GM21390 (cell line): ENCODE results near the gene ZBTB40.

Experiments used
- ATAC-seq: cut with Tn5 transposase; IDR thresholded peaks from one replicate; pipeline ENCODE4 v1.9.1; 2021; ENCODE audit not compliant: unreplicated experiment

ZBTB40 gene, protein sequence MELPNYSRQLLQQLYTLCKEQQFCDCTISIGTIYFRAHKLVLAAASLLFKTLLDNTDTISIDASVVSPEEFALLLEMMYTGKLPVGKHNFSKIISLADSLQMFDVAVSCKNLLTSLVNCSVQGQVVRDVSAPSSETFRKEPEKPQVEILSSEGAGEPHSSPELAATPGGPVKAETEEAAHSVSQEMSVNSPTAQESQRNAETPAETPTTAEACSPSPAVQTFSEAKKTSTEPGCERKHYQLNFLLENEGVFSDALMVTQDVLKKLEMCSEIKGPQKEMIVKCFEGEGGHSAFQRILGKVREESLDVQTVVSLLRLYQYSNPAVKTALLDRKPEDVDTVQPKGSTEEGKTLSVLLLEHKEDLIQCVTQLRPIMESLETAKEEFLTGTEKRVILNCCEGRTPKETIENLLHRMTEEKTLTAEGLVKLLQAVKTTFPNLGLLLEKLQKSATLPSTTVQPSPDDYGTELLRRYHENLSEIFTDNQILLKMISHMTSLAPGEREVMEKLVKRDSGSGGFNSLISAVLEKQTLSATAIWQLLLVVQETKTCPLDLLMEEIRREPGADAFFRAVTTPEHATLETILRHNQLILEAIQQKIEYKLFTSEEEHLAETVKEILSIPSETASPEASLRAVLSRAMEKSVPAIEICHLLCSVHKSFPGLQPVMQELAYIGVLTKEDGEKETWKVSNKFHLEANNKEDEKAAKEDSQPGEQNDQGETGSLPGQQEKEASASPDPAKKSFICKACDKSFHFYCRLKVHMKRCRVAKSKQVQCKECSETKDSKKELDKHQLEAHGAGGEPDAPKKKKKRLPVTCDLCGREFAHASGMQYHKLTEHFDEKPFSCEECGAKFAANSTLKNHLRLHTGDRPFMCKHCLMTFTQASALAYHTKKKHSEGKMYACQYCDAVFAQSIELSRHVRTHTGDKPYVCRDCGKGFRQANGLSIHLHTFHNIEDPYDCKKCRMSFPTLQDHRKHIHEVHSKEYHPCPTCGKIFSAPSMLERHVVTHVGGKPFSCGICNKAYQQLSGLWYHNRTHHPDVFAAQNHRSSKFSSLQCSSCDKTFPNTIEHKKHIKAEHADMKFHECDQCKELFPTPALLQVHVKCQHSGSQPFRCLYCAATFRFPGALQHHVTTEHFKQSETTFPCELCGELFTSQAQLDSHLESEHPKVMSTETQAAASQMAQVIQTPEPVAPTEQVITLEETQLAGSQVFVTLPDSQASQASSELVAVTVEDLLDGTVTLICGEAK

DNA sequence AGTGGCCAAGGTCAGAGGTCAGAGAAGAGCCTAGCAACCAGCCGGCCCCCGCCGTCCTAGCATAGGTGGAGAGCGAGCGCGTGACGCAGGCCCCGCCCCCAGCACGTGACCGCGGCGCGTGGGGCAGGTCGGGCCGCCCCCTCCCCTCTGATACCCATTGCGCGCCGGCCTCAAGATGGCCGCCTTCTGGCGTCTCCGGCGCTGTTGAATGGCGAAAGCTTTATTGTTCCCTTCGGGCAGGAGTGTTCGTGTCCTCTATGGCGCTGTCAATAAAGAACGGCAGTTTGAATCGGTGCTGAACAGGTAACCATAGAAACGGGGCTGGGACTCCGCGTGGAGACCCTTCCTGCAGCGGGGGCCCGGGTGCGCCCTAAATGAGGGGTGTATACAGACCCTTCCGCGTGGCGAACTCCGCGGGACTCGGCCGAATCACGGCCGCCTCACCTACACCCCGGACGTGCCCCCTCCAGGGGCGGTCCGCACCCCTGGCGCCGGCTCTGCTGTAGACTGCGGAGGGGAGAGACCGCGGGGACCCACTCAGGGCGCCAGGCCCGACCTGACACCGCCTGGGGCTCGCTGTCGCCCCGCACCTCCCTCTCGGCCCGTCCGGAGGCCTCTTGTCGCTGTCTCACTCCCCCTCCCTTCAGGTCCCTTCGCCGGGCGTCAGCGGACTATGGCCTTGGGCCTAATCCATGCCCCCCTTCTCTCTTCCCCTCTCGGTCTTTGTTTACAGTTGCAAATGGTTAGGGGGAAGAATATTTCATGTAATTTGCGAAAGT lies at the start of gene ZBTB40:
Gene ZBTB40, plus strand, starts transcription at position 150 of the 779 bp plus-strand sequence. CDS start 38,098 bp downstream, outside the sequence.
- ATAC-seq: peak; percentile 92

DNA sequence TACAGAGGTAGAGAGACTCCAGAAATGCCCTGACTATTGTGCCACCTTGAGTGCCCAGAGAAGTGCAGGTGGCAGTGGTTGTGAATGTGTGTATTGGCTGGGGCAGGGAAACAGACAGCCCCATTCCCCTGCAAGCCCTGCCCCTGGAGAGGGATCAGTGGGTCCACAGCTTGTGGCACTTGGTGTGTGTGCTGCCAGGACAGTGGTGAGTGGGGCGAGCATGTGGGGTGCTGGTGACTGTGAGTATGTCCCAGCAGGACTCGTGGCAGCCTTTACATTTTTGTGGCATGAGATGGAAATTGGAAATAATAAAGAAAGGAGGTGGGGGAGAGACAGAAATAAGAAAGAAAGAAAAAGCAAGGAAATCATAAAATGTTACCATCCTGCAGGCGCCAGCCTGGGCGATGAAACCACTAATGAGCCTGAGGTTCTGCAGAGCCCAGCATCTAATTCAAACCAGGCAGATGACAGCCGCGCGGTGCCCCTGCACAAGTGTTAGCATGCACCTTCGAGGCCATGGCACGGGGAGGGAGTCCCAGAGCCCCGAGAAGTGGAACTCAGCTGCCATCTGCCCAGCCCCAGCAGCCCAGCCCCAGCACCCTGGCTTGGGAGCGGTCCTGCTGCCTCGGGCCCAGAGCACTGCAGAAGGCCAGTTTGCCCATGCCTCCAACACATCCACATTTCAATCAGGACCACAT lies 49.1 kb upstream of the ZBTB40 start:
- no peak for ATAC-seq

DNA sequence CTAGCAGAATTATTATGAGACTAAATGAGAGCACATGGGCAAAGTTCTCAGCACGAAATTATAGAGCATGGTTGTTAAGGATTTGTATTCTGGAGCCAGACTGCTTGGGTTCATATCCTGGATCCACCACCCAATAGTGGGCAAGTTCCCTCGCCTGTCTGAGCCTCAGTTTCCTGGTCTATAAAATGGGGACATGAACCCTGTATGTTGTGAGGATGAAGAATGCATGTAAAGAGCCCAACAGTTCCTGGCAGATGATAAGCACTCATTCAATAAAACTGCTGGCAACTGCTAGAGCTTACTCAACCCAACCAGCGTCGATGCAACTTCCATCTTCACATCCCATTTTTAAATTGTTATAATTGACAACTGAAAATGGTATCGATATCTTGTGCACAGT lies 47.2 kb upstream of the ZBTB40 start:
- no peak for ATAC-seq

DNA sequence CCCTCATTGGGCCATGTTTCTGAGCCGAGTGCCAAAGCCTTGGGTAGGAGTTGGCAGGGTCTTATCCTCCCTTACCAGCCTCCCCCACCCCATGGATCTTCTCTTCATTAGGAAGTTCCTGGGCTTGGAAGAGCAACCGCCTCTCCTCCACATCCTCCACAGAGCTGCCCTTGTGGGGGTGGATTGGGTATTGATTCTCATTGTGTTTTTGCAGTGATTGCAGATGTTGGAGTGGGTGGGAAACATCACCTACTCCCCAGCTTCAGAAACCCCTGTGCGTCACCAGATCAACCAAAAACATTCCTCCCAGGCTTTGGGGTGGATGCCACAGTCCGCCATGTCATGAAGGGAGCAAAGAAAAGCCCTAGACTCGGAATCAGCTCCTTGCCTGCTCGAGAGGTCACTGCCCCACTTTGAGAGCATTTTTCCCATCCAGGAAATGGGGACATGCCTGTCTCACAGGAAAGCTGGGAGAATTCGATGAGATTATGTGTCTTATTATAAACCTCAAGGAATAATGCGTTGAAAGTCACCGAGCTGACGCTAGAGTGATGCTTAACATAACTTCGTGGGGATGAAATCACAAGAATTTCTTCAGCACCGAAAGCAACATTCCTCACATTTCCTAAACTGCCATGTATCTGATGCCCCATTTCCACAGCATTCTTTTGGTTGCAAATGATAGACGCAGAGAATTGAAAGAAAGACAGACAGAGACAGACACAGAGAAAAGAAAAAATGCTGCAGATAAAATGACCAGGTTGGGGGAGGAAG lies 44.7 kb upstream of the ZBTB40 start:
- ATAC-seq: no peak

DNA sequence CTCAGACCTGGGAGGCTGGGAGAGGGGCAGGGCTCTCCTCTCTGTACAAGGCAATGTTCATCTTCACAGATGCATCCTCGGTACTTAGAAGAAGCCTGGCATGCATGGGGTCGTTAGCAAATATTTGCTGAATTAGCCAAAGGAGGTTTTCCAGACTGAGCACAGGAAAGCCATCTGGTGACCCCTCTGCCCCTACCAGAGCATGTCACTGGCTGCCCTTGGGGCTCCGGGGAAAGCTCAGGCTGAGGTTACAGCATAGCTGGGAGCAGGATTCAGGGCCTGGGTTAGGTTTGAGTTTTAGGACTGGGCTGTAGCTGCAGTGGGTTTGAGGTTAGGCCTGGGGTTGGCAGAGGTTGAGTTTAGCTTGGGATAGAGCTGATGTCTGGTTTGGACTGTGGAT lies 43.4 kb upstream of the ZBTB40 start:
- ATAC-seq: no peak

DNA sequence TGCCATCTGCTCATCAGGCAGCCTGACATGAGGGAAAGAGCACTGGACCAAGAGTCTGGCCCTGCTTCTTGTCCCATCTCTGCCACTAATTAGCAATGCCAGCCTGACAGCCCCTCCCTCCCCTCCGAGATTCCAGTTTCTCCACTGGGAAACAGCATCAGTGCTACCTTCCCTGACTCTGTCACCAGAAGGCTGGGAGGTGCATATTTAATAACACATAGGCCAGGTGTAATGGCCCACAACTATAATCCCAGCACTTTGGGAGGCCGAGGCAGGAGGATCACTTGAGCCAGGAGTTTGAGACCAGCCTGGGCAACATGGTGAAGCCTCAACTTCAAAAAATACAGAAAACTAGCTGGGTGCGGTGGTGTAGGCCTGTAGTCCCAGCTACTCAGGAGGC lies 41.2 kb upstream of the ZBTB40 start:
- ATAC-seq: no peak

DNA sequence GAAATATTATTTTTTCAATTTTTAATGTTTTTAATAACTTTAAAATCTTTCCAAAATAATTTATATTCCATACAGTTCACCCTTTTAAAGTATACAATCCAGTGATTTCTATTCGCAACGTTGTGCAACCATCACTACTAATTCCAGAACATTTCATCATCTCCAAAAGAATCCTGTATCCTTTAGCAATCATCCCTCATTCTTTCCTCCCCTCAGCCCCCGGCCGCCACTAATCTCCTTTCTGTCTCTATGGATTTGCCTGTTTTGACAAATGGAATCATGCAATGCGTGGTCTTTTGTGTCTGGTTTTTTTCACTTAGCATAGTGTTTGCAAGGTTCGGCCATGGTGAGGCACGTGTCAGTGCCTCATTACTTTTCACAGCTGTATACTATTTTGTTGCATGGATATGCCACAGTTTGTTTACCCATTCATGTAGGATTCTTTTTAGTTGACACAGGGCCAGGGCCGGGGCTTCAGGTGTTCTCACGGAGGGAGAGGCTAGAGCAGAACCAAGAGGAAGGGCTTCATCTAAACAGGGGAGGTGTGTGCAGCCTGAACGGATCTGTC lies 40.6 kb upstream of the ZBTB40 start:
- ATAC-seq: no peak

DNA sequence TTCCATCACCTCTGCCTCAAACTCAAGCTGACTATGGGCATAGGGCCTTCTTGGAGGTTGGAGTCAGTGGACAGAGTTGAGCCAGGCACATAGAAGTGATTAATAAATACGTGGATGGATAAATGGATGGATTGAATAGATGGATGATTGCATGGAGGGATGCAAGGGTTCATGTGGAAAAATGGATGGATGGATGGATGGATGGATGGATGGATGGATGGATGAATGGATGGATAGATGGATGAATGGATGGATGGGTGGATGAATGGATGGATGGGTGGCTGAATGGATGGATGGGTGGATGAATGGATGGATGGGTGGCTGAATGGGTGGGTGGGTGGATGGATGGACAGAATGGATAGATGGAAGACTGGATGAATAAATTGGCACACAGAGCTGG lies 40.1 kb upstream of the ZBTB40 start:
- ATAC-seq: no peak

DNA sequence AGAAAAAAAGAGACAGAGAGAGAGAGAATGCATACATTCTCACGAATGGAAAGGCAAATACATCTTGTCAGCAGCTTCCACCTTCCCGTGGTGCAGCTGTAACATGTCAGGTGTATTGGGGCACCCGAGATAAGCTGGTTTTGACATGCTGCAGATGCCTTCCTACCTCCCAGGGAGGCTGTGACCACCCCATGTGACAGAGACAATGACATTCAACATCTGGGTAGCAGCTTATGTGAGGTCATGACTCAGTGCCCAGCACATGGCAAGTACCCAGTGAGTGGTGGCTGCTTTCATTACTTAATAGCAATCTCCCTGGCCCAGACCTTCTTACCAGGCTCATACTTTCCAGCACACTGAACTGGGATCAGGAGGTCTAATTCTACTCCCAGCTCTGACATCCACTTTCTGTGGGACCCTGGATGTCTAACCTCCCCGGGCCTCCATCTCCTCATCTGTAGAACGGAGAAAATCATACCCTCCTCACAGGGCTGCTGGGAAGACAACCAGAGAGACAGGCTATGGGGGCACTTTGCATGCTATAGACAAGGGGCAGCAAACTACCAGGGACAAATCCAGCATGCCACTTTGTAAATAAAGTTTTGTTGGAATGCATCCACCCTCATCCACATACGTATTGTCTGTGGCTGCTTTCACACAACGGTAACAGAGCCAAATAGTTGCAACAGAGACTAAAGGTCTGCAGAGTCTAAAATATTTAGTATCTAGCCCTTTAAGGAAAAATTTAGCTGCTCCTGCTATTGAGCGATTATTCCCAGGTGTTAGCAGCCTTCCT lies 38.5 kb upstream of the ZBTB40 start:
- no peak for ATAC-seq

DNA sequence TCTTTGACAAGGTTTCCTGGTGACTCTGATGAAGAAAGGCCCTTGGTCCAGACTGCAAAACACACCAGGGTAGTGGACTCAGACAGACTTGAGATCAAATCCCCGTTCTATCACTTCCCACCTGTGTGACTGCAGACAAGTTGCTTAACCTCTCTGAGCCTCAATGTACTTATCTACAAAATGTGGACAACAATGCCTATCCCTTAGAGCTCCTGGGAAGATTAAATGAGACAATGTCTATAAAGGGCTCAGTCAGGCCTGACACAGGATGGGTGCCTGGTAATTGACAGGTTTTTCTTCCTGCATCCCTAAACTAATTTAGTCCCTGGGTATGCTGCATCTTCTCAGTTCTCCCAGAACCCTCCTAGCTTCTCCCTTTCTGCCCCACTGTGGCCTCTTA lies 37.9 kb upstream of the ZBTB40 start:
- ATAC-seq: no peak

DNA sequence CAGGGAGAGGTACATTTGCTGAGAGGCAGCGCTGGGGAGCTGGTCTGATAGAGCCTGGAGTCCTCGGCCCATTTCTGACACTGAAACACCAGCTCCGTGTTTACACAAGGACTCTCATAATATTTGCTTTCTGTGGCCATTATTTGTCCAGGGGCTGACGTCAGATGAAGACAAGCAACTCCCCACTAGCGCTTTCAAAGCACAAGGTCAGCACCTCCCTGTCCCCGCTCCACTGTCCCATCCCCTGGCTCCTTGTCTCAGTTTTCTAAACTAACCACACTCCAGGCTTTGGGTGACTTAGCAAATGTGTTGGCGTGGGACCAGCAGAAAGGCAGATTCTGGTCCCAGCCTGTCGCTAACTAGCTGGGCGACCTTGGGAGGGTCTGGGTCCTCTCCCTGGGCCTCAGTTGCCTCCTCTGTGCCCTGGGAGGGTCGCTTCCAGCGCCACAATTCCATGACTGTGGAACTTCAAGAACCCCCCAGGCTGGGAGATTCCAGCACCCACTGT lies 37.4 kb upstream of the ZBTB40 start:
- no peak for ATAC-seq

DNA sequence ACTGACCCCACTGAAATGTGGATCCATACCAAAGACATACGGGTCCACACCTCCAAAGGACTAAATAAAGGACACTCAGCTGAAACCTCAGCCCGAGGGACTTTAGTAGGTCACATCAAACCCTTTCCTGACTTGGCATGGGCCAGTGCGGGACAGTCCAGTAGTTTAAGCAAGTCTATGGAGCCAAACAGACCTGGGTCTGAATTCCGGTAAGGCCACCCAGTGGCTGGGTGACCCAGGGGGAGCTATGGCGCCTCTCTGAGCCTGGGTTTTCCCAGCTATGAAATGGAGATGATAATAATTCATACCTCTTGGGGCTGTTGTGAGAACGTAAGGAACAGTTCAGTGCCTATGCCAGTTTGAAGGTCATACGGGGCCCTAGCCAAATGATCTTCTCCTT lies 36.2 kb upstream of the ZBTB40 start:
- ATAC-seq: no peak

DNA sequence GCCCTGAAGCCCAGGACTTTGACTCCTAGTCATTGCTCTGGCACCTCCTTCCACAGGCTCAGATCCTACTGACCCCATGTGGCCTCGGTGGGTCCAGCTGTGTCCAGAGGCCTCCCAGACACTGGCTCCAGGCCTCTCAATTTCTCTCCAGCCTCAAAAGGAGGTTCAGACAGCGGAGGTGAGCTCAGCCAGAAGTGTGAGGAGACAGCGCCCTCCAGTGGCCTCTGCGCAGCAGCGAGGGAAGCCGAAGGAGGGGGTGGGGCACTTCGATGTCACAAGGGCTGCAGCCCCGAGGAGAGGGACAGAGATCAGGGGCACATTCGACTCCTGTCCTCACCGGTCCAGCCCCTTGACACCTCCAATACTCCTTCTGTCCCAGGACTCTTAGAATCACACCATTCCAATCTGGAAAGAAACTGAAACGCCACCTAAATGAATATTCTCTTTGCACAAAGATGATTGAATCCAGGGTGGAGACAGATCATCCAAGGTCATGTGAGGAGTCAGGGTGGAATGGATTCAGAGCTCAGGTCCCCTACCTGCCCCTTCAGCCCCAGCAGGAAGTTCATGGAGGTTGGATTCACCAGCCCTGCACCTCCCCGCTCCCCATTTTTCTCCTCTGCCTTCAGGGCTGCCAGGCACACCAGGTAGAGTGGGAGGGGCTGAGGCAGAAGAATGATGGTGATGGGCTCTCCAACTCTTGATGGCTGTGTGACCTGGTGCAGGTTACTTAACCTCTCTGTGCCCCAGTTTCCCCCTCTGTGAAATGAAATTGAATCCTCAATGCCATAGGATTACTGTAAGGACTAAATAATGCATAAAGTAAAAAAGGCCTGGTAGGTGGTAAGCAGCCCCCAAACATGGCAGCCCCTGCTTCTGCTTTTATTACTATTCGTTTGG lies 34.8 kb upstream of the ZBTB40 start:
- no peak for ATAC-seq

DNA sequence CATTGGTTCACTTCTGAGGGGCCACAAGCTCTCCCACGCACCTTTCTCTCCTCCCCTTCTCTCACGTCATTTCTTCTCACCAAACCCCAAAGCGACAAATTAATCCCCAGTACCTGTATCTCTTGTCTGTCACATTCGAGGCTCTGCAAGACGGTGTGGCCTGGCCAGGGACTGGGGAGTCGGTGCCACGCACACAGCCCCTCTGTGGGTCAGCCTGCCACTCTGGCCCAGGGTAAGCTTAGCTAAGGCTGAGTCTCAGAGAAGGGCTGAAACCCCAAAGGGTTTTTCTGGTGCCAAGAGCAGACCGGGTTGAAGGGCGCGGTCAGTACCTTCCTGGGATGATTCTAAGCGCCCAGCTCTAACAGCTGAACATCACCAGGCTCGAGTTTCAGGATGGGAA lies 34.2 kb upstream of the ZBTB40 start:
- ATAC-seq: no peak

DNA sequence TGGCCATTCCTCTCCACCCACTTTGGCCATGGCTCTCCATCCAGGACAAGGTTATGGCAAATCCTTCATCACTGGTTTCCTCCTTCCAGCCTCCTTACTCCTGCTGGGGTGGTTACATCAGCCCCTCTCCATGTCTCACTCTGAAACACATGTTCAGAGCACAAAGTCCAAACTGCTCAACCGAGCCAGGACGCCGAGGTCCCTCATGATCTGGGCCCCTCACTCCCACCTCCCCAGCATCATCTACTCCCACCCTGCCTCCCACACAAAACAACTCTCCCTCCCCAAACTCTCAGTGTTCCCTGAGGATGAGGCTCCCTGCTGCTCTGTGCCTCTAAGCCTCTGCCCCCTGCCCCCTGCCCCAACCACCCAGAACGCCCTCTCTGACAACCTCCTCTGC lies 33.3 kb upstream of the ZBTB40 start:
- no peak for ATAC-seq

DNA sequence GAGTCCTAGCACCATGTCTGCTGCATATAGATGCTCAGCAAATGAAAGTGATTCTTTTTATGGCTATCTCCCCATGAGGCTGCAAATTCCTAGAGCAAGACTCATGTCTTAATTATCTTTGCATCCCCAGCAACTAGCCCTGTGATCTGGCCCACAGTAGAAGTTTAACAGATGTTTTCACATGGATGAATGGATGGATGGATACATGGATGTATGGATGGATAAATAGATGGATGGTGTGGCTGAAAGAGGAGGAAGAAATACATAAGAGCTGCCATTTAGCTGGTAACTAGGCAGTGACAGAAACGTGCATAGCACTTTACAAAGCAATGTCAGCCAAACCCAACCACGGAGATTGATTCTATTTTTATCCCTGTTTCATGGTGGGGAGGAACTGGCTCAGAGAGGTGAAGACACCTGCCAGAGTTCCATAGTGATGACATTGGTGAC lies 32.7 kb upstream of the ZBTB40 start:
- ATAC-seq: no peak
